HepG2 (cell line): ENCODE results near the gene PTPN2. TPM values are rescaled to one million over a fixed set of nuclear protein-coding genes. Genes with fewer than 3 reads are reported as not detected.
A peak's percentile ranks its signal among the peaks of the same experiment; 100 is the strongest.

Experiments used
- AKNA ChIP-seq: sonication (generic); formaldehyde crosslinking; IDR thresholded peaks from 2 replicates; pipeline ENCODE4 v1.4.0; 2020; ENCODE audit warnings: missing genetic modification reagents, borderline replicate concordance
- DRAP1 ChIP-seq: IDR thresholded peaks from 2 replicates; pipeline ENCODE4 v1.6.1; 2016; ENCODE audit warnings: missing genetic modification reagents, missing compliant biosample characterization
- FOSL2 ChIP-seq: sonication (generic); formaldehyde crosslinking; IDR thresholded peaks from 2 replicates; pipeline ENCODE4 v1.4.0; 2020; ENCODE audit warnings: missing genetic modification reagents
- HOXD1 ChIP-seq: sonication (generic); formaldehyde crosslinking; IDR thresholded peaks from 2 replicates; pipeline ENCODE4 v1.5.0; 2020; ENCODE audit warnings: missing genetic modification reagents
- KLF13 ChIP-seq: sonication (generic); formaldehyde crosslinking; IDR thresholded peaks from 2 replicates; pipeline ENCODE4 v1.4.0; 2020; ENCODE audit warnings: mild to moderate bottlenecking, missing genetic modification reagents
- KLF16 ChIP-seq, 2 experiments: sonication (generic) in 1 of 2; formaldehyde crosslinking in 1 of 2; IDR thresholded peaks; 2 replicates each; pipeline versions ENCODE4 v1.6.1 to v1.8.0; 2016 to 2023; ENCODE audit warnings: missing genetic modification reagents in 2 of 2, missing compliant biosample characterization in 1 of 2
- MTERF4 ChIP-seq: sonication (generic); formaldehyde crosslinking; IDR thresholded peaks from 2 replicates; pipeline ENCODE4 v1.8.0; 2023; ENCODE audit warnings: mild to moderate bottlenecking, missing genetic modification reagents
- NCOR1 ChIP-seq: fragments of 200-600 bp; sonication (generic); IDR thresholded peaks from 2 replicates; pipeline ENCODE4 v1.7.0; 2017; ENCODE audit warnings: antibody characterized with exemption, low read length, borderline replicate concordance
- PAWR ChIP-seq: sonication (generic); formaldehyde crosslinking; IDR thresholded peaks from 2 replicates; pipeline ENCODE4 v1.4.0; 2020; ENCODE audit warnings: missing genetic modification reagents, mild to moderate bottlenecking, borderline replicate concordance
- PPARG ChIP-seq: conservative IDR thresholded peaks from 2 replicates; pipeline ENCODE4 v1.6.1; 2016; ENCODE audit warnings: missing biosample characterization, missing genetic modification reagents
- SIN3A ChIP-seq: IDR thresholded peaks from 2 replicates; pipeline ENCODE4 v1.6.1; 2011; ENCODE audit warnings: low read depth, mild to moderate bottlenecking, control low read depth, low read length, borderline replicate concordance
- SMAD1 ChIP-seq: sonication (generic); formaldehyde crosslinking; IDR thresholded peaks from 2 replicates; pipeline ENCODE4 v1.4.0; 2020; ENCODE audit warnings: missing genetic modification reagents, low read depth, mild to moderate bottlenecking, borderline replicate concordance
- SNAI1 ChIP-seq: sonication (generic); formaldehyde crosslinking; IDR thresholded peaks from 2 replicates; pipeline ENCODE4 v1.5.0; 2020; ENCODE audit warnings: mild to moderate bottlenecking, missing genetic modification reagents, borderline replicate concordance
- ZNF260 ChIP-seq: sonication (generic); formaldehyde crosslinking; IDR thresholded peaks from 2 replicates; pipeline ENCODE4 v1.4.0; 2020; ENCODE audit warnings: missing genetic modification reagents, low read depth, mild to moderate bottlenecking, borderline replicate concordance
- ZNF558 ChIP-seq: sonication (generic); formaldehyde crosslinking; IDR thresholded peaks from 2 replicates; pipeline ENCODE4 v1.9.0; 2022; ENCODE audit warnings: mild to moderate bottlenecking, missing genetic modification reagents, borderline replicate concordance
- ZNF614 ChIP-seq: IDR thresholded peaks from 2 replicates; pipeline ENCODE4 v1.6.1; 2018; ENCODE audit warnings: missing biosample characterization, missing genetic modification reagents, inconsistent platforms, borderline replicate concordance
- ZNF775 ChIP-seq: sonication (generic); formaldehyde crosslinking; IDR thresholded peaks from 2 replicates; pipeline ENCODE4 v1.4.0; 2020; ENCODE audit warnings: missing genetic modification reagents, mild to moderate bottlenecking, moderate library complexity, borderline replicate concordance
- polyA plus RNA-seq, 8 experiments: library from polyadenylated mRNA; depleted of rRNA in 3 of 8; stranded (reverse) in 7 of 8; unstranded in 1 of 8; fragments of >200 nt; fragmentation: Illumina TruSeq in 4 of 8; extraction: Trizol in 4 of 8; gene quantifications; 2 replicates each; pipeline versions ENCODE4 v1.2.1 to v1.2.3, GENCODE V29; 2011 to 2016; ENCODE audit warnings: low read depth in 4 of 8, missing spikeins in 1 of 8, mixed read lengths in 1 of 8; ENCODE audit not compliant: insufficient read depth in 1 of 8
- total RNA-seq, 5 experiments: library from RNA; depleted of rRNA; stranded (reverse); fragments of >200 nt; fragmentation: Illumina TruSeq; extraction: Trizol; gene quantifications; 2 replicates each; pipeline ENCODE4 v1.2.3, GENCODE V29; 2016; ENCODE audit warnings: low read depth in 1 of 5
- TF ChIP-seq, protein P1 (sequence below): IDR thresholded peaks from 2 replicates; pipeline ENCODE4 v1.6.1; 2018; ENCODE audit warnings: missing genetic modification reagents, mild to moderate bottlenecking, missing compliant biosample characterization
- TF ChIP-seq, protein P2 (sequence below): sonication (generic); formaldehyde crosslinking; IDR thresholded peaks from 2 replicates; pipeline ENCODE4 v1.9.0; 2021; ENCODE audit warnings: missing genetic modification reagents, mild to moderate bottlenecking, borderline replicate concordance
- TF ChIP-seq, protein P3 (sequence below): sonication (generic); formaldehyde crosslinking; IDR thresholded peaks from 2 replicates; pipeline ENCODE4 v1.4.0; 2020; ENCODE audit warnings: mild to moderate bottlenecking, missing genetic modification reagents

Gene PTPN2
- total and polyA plus RNA-seq, 2 of the 13 experiments (the other 11 are each of a cell fraction or from before 2014, with no cell fraction given) = 24.9 to 41.5 TPM

DNA sequence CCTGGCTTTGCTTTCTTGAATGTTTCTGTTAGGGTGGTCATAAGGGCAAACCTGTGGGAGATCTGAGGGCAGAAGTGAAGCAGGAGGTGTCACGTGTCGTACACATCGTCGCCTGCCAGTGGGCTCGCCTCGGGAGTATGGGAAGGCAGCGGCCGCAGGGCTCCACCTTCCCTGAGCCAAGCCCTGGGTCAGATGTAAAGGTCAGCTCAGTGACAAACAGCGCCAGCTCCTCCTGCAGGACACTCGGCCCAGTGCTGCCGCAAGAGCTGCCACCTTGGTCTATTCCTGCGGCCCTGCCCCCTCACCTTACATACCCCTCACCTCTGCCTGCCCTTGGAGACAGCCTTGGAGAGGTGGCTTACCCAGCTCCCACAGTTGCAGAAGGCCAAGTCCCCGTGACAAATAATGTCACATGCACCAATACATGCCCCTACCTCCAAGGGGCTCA, 117.0 kb downstream of the PTPN2 start (continued):
- no peak for TF ChIP-seq PAWR (CRISPR knock-in tag)
- peak; percentile 59 for TF ChIP-seq FOSL2 (CRISPR knock-in tag)
- TF ChIP-seq DRAP1 (CRISPR knock-in tag) = peak; percentile 36; the same call in 1 of the 2 replicates
- peak; percentile 34; the same call in 1 of the 2 replicates for TF ChIP-seq PPARG (CRISPR knock-in tag)
- peak; percentile 77; the same call in 1 of the 2 replicates for TF ChIP-seq ZNF558 (CRISPR knock-in tag)
- peak; percentile 23; the same call in 1 of the 2 replicates for TF ChIP-seq KLF13 (CRISPR knock-in tag)
- peak in 1 of 2 experiments; percentile 50; a peak in 1 of 4 replicates for TF ChIP-seq KLF16 (CRISPR knock-in tag; IDR thresholded peaks at IDR 0.05)
- TF ChIP-seq ZNF775 = no peak
- no peak for TF ChIP-seq HOXD1 (CRISPR knock-in tag)
- TF ChIP-seq AKNA (CRISPR knock-in tag) = no peak
- TF ChIP-seq NCOR1 = no peak
- TF ChIP-seq, protein P1, sequence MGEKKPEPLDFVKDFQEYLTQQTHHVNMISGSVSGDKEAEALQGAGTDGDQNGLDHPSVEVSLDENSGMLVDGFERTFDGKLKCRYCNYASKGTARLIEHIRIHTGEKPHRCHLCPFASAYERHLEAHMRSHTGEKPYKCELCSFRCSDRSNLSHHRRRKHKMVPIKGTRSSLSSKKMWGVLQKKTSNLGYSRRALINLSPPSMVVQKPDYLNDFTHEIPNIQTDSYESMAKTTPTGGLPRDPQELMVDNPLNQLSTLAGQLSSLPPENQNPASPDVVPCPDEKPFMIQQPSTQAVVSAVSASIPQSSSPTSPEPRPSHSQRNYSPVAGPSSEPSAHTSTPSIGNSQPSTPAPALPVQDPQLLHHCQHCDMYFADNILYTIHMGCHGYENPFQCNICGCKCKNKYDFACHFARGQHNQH (CRISPR knock-in tag) = no peak
- no peak for TF ChIP-seq SNAI1 (CRISPR knock-in tag)
- TF ChIP-seq, protein P2, sequence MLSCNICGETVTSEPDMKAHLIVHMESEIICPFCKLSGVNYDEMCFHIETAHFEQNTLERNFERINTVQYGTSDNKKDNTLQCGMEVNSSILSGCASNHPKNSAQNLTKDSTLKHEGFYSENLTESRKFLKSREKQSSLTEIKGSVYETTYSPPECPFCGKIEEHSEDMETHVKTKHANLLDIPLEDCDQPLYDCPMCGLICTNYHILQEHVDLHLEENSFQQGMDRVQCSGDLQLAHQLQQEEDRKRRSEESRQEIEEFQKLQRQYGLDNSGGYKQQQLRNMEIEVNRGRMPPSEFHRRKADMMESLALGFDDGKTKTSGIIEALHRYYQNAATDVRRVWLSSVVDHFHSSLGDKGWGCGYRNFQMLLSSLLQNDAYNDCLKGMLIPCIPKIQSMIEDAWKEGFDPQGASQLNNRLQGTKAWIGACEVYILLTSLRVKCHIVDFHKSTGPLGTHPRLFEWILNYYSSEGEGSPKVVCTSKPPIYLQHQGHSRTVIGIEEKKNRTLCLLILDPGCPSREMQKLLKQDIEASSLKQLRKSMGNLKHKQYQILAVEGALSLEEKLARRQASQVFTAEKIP (CRISPR knock-in tag) = no peak
- no peak for TF ChIP-seq MTERF4
- TF ChIP-seq, protein P3, sequence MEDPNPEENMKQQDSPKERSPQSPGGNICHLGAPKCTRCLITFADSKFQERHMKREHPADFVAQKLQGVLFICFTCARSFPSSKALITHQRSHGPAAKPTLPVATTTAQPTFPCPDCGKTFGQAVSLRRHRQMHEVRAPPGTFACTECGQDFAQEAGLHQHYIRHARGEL = no peak
- peak; percentile 67; the same call in 1 of the 2 replicates for TF ChIP-seq ZNF614 (CRISPR knock-in tag)
- TF ChIP-seq SIN3A = no peak
- no peak for TF ChIP-seq ZNF260 (CRISPR knock-in tag)
- no peak for TF ChIP-seq SMAD1
